GM19239 (cell line): ENCODE results near the gene ALKBH6.
"Not testable (repeated sequence)": the region's sequence is repeated elsewhere in the genome, so short reads cannot be mapped to it uniquely, and the experiment has no call there.

Experiments used
- DNase-seq: peaks from one replicate; pipeline ENCODE4 v3.0.0; 2011; ENCODE audit warnings: low spot score; ENCODE audit not compliant: insufficient read length
- FAIRE-seq: peaks from 2 replicates; lab custom pipeline; 2011; peaks lifted over from hg19 to GRCh38; lab: Jason Lieb, UNC

Gene ALKBH6

DNA sequence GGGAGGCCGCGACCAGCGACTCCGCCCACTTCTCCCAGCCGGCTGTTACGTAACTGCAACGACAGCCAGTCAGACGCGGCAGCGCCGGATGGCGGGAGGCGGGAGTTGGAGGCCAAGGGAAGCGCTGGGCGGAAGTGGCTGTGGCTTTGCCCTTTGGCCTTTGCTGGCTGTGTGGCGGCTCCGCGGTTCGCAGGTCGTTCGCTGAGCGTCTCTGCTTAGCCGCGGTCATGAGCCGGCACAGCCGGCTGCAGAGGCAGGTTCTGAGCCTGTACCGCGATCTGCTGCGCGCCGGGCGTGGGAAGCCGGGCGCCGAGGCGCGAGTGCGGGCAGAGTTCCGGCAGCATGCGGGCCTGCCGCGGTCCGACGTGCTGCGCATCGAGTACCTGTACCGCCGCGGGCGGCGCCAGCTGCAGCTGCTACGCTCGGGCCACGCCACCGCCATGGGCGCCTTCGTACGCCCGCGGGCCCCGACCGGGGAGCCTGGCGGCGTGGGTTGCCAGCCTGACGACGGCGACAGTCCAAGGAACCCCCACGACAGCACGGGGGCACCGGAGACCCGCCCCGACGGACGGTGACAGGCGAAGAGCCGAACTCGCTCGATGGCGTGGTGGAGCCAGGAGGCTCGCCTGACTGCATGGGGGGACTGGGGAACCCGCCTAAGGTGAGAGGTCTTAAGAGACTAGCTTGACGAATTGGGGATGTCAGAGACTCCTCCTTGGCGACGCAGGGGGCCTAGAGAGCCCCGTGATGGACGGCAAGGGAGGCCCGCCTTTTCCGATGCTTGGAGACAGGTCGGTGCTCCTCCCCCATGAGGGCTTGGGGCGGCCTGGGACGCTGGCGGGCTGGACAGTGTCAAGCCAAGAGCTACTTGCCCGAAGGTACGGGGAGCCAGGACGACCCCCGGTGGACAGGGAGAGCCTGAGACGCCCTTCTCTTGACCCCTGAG, 18.7 kb downstream of the ALKBH6 start, which contains the start of gene SDHAF1:
TSS of gene SDHAF1 (plus strand) at position 141 of the 946 bp plus-strand sequence. CDS start at position 228, 87 bp downstream.
- DNase-seq, result peak; percentile 98
- peak; percentile 100 for FAIRE-seq

GRCh38 chr19:35993923-35994598, 20.0 kb downstream of the ALKBH6 start:
- DNase-seq, result no peak
- FAIRE-seq, result no peak

DNA sequence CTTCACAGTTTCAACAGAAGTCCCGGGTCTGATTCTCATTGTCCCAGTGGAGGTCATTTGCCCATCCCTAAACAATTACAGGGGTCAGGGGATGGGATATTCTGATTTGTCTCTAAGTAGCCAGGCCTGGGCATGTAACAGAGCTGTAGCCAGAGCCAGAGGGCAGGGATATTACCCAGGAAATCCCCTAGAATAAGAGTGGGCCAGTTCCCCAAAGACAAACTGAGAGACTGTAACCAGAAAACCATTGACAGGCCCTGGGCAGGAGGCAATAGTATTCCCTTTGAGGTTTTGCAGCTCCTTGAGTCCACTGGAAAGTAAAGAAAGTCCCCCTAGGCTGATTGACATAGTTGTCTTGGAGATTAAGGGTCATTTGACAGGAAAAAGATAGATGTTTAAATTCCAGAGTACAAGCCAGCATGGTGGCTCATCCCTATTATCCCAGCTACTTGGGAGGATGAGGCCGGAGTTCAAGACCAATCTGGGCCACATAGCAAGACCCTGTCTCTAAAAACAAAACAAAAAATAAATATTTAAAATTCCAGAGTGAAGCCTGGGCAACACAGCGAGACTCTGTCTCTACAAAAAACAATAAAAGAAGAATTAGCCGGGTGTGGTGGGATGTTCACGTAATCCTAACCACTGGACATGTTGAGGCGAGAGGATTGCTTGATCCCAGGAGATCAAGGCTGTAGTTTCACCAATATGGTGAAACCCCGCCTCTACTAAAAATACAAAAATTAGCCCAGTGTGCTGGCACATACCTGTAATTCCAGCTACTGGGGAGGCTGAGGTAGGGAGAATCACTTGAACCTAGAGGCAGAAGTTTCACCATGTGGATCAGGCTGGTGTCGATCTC, 20.9 kb downstream of the ALKBH6 start:
- DNase-seq, result no peak
- FAIRE-seq, result peak; percentile 23

GRCh38 chr19:35991731-35992450, 22.1 kb downstream of the ALKBH6 start:
- no peak for FAIRE-seq
- DNase-seq, result no peak

DNA sequence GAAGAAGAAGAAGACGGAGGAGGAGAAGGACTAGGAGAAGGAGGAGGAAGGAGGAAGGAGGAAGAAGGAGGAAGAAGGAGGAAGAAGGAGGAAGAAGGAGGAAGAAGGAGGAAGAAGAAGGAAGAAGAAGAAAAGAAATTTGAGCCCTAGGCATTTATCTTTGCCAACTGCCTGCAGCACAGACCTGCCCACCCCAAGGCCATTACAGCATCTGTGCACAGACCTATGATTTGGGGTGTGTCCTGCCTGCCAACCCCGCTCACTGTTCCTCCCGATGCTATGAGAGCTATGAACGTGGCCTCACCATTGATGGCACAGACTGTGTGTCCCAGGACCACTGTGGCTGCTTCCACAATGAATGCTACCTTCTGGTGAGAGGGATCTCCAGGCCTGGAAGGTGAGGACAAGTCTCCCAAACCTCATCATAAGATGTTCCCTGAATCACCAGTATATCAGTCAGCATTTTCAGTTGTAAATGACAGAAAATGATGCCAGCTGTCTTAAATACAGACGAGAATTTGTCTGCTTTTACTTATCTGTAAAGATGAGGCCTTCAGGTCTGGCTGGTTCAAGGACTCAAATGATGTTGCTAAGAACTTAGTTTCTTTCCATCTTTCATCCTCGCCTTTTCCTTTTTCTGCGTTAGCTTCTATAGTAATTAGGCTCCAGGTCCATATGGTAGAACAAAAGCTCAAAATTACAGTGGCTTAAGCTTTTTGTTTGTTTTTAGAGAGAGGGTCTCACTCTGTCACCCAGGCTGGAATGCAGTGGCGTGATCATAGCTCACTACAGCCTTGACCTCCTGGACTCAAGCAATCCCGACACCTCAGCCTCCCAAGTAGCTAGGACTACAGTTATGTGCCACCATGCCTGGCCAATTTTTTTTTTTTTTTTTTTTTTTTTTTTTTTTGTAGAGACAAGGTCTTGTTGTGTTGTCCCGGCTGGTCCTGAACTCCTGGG, 23.0 kb downstream of the ALKBH6 start:
- DNase-seq (no peak), FAIRE-seq (no peak)

DNA sequence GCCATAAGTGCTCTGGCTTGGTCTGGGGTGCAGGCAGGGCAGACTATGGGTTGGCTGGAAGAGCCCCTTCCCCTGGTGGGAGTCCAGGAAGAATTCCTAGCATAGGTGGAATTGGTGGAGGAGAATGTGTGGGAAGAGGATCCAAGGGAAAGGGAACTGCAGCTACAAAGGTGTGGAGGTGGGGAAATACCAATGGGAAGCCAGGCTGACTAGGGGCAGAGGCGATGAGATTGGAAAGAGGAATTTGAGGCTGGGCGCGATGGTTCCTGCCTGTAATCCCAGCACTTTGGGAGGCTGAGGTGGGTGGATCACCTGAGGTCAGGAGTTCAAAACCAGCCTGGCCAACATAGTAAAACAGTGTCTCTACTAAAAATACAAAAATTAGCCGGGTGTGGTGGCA, 23.9 kb downstream of the ALKBH6 start:
- no peak for DNase-seq
- no peak for FAIRE-seq

DNA sequence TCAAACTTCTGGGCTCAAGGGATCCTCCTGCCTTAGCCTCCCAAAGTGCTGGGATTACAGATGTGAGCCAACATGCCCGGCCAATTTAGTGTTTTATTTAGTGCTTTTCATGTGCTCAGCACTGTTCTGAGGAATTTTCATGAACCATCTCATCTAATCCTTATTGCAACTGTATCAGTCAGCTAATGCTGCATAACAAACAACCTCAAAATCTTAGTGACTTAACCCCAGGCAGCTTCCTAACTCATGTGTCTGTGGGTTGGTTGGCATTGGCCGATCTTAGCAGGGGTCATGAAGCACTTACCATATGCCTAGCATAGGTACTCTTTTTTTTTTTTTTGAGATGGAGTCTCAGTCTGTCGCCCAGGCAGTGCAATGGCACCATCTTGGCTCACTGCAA, 25.2 kb downstream of the ALKBH6 start:
- no peak for DNase-seq
- FAIRE-seq, result no peak

DNA sequence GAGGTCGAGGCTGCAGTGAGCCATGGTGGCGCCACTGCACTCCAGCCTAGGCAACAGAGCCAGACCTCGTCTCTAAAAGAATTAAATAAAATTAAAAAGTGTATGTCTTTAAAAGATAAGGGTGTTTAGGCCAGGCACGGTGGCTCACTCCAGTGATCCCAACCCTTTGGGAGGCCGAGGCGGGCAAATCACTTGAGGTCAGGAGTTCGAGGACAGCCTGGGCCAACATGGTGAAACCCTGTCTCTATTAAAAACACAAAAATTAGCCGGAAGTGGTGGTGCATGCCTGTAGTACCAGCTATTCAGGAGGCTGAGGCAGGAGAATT, 26.5 kb downstream of the ALKBH6 start:
- DNase-seq (no peak), FAIRE-seq (no peak)

DNA sequence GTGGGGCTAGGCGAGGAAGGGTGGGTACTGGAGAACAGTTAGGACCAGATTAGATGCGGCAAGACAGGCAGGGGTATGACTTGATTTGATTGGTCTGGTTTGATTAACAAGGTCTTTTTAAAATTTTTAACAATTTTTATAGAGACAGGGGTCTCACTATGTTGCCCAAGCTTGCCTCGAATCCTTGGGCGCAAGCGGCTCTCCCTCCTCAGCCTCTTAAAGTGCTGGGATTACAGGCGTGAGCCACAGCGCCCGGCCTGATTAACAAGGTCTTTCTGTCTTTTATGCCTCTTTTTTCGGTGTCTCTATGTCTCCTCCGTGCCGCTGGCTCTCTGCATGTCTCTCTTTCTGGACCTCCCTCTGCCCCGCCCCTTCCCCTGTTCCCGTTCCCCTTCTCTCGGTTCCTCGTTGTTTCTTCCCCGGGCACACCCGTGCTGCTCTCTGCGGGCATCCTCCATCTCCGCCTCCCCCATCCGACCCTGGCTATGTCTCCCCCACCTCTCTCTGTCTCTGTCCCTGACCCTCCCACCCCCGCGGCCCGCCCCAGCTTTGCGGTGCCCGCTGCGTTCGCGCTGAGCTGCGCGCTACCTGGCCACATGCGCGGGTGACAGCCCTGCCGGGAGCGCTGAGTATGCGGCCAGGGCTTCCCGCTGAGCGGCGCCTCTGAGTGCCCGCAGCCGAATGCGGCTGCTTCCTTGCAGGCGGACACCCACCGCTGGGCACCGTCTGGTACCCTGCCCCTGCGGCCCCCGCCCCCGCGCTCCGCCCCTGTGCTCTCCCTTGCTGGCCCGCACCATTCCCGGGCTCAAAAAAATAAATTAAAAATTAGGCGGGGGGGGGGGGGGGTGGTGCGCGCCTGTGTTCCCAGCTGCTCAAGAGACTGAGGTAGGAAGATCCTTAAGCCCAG, 27.1 kb downstream of the ALKBH6 start:
- no peak for DNase-seq
- peak; percentile 84 for FAIRE-seq

GRCh38 chr19:35986111-35986510, 27.9 kb downstream of the ALKBH6 start:
- no peak for DNase-seq
- no peak for FAIRE-seq

GRCh38 chr19:35983177-35983576, 30.8 kb downstream of the ALKBH6 start:
- FAIRE-seq (no peak), DNase-seq (no peak)

- FAIRE-seq, DNase-seq: not testable (repeated sequence)
Measured at GRCh38 chr19:35980997-35981396, 33.0 kb downstream of the ALKBH6 start.

- FAIRE-seq, result no peak
- DNase-seq, result no peak
Measured at GRCh38 chr19:35978832-35979365, 35.1 kb downstream of the ALKBH6 start.

DNA sequence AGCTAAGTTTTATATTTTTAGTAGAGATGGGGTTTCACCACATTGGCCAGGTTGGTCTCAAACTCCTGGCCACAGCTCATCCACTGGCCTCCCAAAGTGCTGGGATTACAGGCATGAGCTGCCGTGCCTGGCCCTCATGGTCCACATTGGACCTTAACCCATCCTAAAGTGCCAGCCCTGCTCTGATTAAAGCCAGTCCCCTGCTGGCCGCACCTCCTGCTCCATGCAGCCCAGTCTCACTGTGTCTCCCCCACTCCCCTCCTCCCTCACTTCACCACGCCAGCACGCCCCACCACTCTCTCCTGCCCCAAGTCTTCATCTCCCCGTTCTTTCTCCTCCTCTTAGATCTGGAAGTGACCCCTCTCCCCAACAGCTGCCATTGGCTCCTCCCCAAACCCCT, 35.7 kb downstream of the ALKBH6 start:
- FAIRE-seq, result no peak
- DNase-seq, result no peak

GRCh38 chr19:35977446-35978222, 36.4 kb downstream of the ALKBH6 start:
- DNase-seq (no peak), FAIRE-seq (no peak)

- DNase-seq (no peak), FAIRE-seq (no peak)
Measured at GRCh38 chr19:35975608-35976214, 38.3 kb downstream of the ALKBH6 start.
